ENCODE measurements around the gene TMEM41A.

TMEM41A gene

DNA sequence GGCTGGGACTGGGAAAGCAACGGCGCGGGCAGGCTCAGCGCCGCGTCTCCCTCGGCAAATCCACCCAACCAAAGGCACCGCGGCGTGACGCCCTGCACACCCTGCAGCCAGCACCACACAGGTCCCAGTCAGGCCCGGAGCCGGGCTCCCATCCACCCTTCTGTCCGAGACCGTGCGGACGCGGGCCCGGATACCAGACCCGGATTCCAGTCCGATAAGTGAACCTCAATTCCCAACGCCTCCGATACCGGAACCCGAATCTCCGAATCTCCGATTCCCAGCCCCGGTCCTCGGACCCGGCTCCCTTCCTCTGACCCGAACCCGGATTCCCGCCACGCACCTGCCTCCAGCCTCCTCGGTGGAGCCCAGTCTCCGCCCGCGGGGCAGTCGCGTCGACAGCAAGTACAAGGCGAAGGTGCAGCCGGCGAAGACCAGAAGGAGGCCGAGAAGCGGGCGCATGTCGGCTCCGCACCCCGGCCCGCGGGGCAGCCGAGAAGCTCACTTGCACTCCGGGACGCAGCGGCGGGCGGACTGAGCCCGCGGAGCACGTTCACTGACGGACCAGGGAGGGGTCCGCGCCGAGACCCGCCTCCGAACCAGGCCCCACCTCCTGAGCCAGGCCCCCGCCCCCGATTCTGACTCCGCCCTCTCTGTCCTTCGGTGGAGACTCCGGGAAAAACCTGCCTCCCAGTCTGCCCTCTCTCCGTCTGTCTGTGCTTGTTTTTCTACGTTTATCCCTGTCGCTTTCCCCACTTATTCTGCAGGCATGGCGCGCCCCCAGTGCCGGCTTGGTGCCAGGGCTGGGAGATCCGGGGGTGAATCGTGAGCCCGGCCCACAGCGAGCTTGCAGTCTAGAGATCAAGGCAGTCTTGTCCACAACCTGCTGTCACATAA lies at the start of gene TMEM41A:
Gene TMEM41A (minus strand): TSS at position 533 of the 894 bp plus-strand sequence. CDS start 74 bp downstream, at position 459.
- Mint-ChIP-seq H3K4me1 (ENCODE audit: low read depth) (peaks cover 28% of the 10 kb centered on the region), H3K9me3 (no peaks in the 10 kb centered on the region), H3K27me3 (no peaks in the 10 kb centered on the region), H3K27ac (peak within 1 kb of the TSS; percentile 91), H3K4me3 (peak within 1 kb of the TSS; percentile 94), H3K36me3 (ENCODE audit: low read depth) (peaks cover 43% of the 10 kb centered on the region)
- DNase-seq: peak; percentile 95

DNA sequence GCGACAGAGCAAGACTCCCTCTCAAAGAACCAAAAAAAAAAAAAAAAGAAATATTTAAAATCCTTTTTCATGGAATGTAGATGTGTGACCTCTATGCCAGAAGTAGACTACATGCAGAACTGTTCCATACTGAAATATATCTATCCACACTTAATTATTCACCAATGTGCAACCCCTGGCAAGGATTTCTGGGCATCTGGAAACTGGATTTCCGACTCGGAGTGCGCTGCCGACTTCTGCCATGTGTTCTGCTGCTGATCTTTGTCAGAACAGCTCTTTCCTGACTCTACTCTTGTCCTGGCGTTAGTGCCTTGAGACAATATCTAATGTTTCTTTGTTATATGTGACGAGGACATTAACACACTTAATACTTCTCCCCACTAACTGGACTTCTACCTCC lies 41.9 kb upstream of the TMEM41A start:
- H3K27me3 Mint-ChIP-seq: peaks cover 3% of the 10 kb centered on the region
- peaks cover 6% of the 10 kb centered on the region for H3K9me3 Mint-ChIP-seq

DNA sequence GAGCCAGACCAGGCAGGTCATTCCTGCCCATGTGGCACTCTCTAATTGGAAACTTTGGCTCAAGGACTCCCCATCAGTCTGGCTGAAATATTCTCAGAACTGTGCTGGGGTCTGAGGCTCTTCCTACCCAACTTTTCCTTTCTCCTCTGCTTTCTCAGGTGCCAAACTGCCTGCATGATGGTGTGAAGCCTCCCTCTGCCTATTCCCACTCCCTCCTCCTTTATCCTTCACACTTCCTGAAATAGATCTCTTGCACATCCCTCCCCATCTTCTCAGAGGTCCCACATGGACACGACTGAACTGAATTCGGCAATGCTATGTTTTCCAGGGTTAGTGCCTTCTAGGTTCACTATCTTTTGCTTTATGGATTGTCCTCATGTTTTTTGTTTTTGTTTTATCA lies 41.1 kb upstream of the TMEM41A start:
- Mint-ChIP-seq H3K4me1 (ENCODE audit: low read depth) (peaks cover 10% of the 10 kb centered on the region), H3K27me3 (peaks cover 3% of the 10 kb centered on the region), H3K9me3 (peaks cover 6% of the 10 kb centered on the region), H3K4me3 (no peak overlapping the region), H3K27ac (no peak overlapping the region), H3K36me3 (ENCODE audit: low read depth) (no peaks in the 10 kb centered on the region)
- DNase-seq: no peak

More for the DNA sequence above, 41.9 kb upstream of the TMEM41A start:
- Mint-ChIP-seq H3K4me1 (ENCODE audit: low read depth) (peaks cover 10% of the 10 kb centered on the region), H3K4me3 (no peak overlapping the region), H3K27ac (no peak overlapping the region), H3K36me3 (ENCODE audit: low read depth) (no peaks in the 10 kb centered on the region)
- no peak for DNase-seq

DNA sequence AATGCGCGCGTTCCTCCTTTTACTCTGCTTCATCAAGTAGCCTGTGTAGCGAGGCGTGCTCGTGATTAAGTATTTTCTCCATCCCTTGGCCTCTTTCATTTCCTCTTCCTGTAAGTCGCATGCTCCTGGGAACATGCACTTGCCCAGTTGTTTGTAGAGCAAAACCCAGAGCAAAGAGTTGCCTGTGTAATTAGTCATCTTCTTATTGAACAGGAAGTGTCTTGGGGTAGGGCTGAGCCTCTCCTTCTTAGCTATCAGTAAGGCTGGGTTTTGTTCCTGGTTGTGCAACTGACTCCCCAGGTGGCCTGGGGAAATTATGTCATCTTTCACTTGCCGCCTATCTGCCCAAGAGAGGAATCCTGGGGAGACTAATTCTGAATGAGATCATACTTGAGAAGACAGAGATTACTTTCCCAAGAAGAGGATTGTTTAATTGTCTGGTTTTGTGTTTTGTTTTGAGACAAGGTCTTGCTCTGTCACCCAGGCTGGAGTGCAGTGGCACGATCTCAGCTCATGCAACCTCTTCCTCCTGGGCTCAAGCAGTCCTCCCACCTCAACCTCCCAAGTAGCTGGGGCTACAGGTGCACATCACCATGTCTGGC lies 38.6 kb upstream of the TMEM41A start:
- peaks cover 6% of the 10 kb centered on the region for H3K9me3 Mint-ChIP-seq
- peak overlapping the region; percentile 91 for H3K27ac Mint-ChIP-seq
- H3K27me3 Mint-ChIP-seq: peaks cover under 1% of the 10 kb centered on the region
- H3K4me1 Mint-ChIP-seq (ENCODE audit: low read depth): peaks cover 10% of the 10 kb centered on the region
- no peaks in the 10 kb centered on the region for H3K36me3 Mint-ChIP-seq (ENCODE audit: low read depth)
- DNase-seq: peak; percentile 38
- peak overlapping the region; percentile 16 for H3K4me3 Mint-ChIP-seq

DNA sequence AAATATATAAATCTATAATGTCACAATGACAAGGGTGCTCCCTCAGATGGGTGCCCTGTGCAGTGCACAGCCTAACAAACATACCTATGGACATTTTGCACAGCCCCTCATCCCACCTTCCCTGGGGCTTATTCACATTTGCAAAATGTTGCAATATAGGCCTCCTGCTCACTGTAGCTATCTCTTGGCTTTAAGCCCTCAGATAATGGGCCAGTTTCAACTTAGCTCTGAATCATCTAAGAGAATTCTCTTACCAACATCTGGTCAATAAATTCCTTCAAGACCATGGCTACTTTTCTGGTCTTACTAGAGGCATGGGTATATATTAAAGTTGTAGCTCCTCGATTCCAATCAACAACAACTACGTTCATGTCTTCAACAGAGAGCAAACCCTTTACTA lies 35.7 kb upstream of the TMEM41A start:
- H3K4me1 Mint-ChIP-seq (ENCODE audit: low read depth): peaks cover 10% of the 10 kb centered on the region
- H3K9me3 Mint-ChIP-seq: peaks cover 6% of the 10 kb centered on the region
- no peaks in the 10 kb centered on the region for H3K36me3 Mint-ChIP-seq (ENCODE audit: low read depth)
- DNase-seq: no peak
- H3K27ac Mint-ChIP-seq: no peak overlapping the region
- no peak overlapping the region for H3K4me3 Mint-ChIP-seq
- no peaks in the 10 kb centered on the region for H3K27me3 Mint-ChIP-seq

DNA sequence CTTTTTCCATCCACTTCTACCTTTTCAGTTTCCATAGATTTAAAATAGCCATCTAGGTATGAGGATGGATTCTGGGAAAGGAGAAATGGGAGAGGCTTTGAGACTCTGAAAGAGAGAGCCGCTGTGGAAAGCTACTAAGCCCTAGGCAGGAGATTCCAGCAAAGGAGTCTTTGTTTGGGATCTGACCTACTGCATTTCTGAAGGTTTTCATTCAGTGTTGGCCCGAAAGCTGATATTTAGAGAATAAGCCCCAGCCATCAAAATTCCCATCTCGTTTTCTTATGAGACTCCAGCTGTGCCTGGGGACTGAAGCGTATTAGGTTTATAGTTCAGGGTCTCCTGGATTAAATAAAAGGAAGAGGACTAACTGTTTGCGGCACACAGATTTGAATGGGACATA lies 34.1 kb upstream of the TMEM41A start:
- Mint-ChIP-seq H3K4me1 (ENCODE audit: low read depth) (peaks cover 10% of the 10 kb centered on the region), H3K27me3 (no peaks in the 10 kb centered on the region), H3K36me3 (ENCODE audit: low read depth) (no peaks in the 10 kb centered on the region), H3K27ac (no peak overlapping the region), H3K9me3 (peaks cover 6% of the 10 kb centered on the region), H3K4me3 (no peak overlapping the region)
- no peak for DNase-seq

DNA sequence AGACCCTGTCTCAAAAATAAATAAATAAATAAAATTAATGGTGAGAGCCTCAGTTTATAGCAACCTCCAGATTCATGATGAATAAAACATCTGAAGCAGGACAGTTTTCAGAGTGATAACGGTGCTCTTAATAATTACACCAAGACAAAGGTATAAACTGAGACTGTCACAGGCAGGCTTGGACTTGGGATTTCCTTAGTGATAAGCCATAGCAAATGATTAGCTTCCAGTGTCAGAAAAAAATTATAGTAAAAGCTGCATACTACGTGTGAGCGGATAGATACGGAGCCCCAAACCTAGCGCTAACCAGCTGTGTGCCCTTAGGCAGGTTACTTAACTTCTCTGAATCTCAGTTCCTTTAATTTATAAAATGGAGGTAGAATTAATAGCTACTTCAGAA lies 32.0 kb upstream of the TMEM41A start:
- peaks cover under 1% of the 10 kb centered on the region for H3K9me3 Mint-ChIP-seq
- peaks cover 6% of the 10 kb centered on the region for H3K27me3 Mint-ChIP-seq
- H3K27ac Mint-ChIP-seq: no peak overlapping the region
- no peak for DNase-seq
- no peaks in the 10 kb centered on the region for H3K4me1 Mint-ChIP-seq (ENCODE audit: low read depth)
- no peak overlapping the region for H3K4me3 Mint-ChIP-seq
- H3K36me3 Mint-ChIP-seq (ENCODE audit: low read depth): no peaks in the 10 kb centered on the region

DNA sequence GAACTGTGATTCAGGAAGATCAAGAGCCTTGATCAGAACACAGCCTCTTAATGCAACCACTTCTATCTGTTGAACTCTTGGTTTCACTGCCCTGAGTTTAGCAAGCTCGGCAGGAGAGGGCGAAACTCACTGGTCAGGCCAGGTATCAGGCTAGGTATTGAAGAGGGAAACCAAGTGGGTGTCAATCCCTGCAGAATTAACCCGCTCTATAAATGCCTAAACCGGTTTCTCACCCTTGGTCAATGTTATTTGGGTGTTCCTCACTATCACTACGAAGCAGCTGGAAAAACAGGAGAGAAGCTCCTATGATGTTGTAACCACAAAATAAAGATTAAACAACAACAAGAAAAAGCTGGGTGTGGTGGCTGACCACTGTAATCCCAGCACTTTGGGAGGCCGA lies 29.7 kb upstream of the TMEM41A start:
- Mint-ChIP-seq H3K36me3 (ENCODE audit: low read depth) (no peaks in the 10 kb centered on the region), H3K4me1 (ENCODE audit: low read depth) (no peaks in the 10 kb centered on the region), H3K4me3 (no peak overlapping the region), H3K27me3 (peaks cover 19% of the 10 kb centered on the region), H3K27ac (no peak overlapping the region), H3K9me3 (no peaks in the 10 kb centered on the region)
- no peak for DNase-seq

DNA sequence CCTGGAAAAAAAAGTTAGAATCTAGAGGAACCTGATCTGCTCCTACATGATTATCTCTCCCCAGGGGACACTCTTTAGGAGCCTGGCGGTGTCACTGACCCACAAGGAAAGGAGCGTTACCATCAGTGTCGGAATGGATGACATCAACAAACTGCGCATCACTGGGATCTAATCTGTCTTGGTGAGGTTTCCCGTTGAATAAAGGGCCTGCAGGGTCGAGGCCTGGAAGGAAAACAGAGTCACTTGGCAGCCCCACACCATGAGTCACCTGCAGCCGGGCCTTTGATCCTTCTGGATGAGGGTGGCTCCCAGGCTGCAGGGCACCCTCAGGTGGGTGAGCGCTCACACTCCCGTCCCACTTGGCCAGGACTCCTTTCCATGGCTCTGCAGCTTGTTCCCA lies 28.5 kb upstream of the TMEM41A start:
- H3K27ac Mint-ChIP-seq: no peak overlapping the region
- H3K27me3 Mint-ChIP-seq: peaks cover 22% of the 10 kb centered on the region
- H3K4me3 Mint-ChIP-seq: no peak overlapping the region
- no peaks in the 10 kb centered on the region for H3K4me1 Mint-ChIP-seq (ENCODE audit: low read depth)
- no peak for DNase-seq
- H3K9me3 Mint-ChIP-seq: no peaks in the 10 kb centered on the region
- H3K36me3 Mint-ChIP-seq (ENCODE audit: low read depth): no peaks in the 10 kb centered on the region

DNA sequence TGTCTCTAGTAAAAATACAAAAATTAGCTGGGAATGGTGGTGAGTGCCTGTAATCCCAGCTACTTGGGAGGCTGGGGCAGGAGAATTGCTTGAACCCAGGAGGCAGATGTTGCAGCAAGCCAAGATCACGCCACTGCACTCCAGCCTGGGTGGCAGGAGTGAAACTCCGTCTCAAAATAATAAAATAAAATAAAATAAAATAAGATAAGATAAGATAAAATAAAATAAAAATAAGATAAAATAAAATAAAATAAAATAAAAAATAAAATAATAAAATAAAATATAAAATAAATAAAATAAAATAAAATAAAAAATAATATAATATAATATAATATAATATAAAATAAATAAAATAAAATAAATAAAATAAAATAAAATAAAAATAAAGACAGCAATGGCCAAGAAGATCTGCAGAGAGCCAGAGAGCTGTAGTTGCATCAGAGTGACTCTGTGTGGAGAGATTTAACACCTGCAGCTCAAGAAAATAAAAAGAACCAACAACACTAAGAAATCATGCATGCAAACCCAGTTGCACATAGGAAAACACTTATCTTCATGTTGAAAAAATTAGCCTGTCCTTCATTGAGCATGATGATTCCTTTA lies 27.6 kb upstream of the TMEM41A start:
- DNase-seq: no peak
- H3K27ac Mint-ChIP-seq: no peak overlapping the region
- no peaks in the 10 kb centered on the region for H3K4me1 Mint-ChIP-seq (ENCODE audit: low read depth)
- no peak overlapping the region for H3K4me3 Mint-ChIP-seq
- peaks cover 25% of the 10 kb centered on the region for H3K27me3 Mint-ChIP-seq
- H3K9me3 Mint-ChIP-seq: no peaks in the 10 kb centered on the region
- no peaks in the 10 kb centered on the region for H3K36me3 Mint-ChIP-seq (ENCODE audit: low read depth)

DNA sequence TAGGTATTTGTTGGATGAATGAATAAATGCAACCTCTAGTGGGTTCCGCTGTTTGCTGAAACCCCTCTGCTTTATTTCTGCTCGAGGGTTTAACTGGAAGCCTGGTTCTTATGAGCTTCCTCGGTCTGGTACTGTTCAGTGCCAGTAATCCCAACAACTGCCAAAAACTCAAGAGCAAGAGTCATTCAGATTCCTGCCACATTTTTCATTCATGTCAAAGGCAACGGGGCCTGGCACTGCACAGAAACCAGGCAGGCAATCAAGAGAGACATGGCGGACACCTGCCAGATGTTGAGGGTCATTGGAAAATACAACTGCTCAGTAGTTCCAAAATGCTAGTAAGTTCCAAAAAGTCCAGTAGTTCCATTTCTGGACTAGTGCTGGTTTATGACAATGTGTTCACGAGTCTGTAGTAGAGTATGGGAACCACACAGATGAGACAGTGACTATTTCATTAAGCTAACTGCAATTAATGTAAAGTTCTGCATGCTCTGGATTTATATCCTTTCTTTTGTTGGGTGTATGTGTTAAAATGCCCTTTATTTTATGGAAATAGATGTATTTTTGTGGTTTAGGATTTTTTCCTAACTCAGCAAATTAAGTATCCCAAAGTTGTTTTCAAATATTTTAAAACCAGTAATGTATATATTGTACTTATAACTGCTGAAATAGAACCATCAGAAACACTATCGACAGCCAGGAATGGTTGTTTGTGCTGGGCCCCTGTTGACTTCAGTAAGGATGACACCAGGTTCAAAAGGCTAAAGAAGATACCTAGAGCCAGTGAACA lies 22.7 kb upstream of the TMEM41A start:
- peaks cover 41% of the 10 kb centered on the region for H3K27me3 Mint-ChIP-seq
- no peak for DNase-seq
- H3K9me3 Mint-ChIP-seq: no peaks in the 10 kb centered on the region
- no peaks in the 10 kb centered on the region for H3K36me3 Mint-ChIP-seq (ENCODE audit: low read depth)
- no peaks in the 10 kb centered on the region for H3K4me1 Mint-ChIP-seq (ENCODE audit: low read depth)
- no peak overlapping the region for H3K27ac Mint-ChIP-seq
- no peak overlapping the region for H3K4me3 Mint-ChIP-seq

DNA sequence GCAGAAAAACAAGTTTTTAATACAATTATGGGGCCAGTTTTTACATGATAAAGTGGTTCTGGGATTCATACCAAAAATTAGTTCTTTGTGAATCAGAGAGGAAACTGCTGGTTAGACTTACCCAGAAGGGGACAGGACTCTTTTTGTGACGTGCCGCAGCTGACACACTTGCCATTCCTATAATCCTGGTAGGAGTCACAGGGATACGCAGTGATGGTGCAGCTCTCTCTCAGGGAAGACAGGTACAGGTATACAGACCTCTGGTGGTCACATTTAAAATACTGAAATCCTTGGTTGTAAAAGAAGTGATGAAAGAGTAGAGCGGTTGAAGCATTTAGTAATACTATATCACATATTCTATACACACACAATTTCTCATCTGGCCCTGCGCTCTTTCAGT lies 20.2 kb upstream of the TMEM41A start:
- Mint-ChIP-seq H3K36me3 (ENCODE audit: low read depth) (no peaks in the 10 kb centered on the region), H3K9me3 (no peaks in the 10 kb centered on the region), H3K27ac (no peak overlapping the region), H3K4me1 (ENCODE audit: low read depth) (no peaks in the 10 kb centered on the region), H3K4me3 (no peak overlapping the region), H3K27me3 (peaks cover 31% of the 10 kb centered on the region)
- DNase-seq: no peak

DNA sequence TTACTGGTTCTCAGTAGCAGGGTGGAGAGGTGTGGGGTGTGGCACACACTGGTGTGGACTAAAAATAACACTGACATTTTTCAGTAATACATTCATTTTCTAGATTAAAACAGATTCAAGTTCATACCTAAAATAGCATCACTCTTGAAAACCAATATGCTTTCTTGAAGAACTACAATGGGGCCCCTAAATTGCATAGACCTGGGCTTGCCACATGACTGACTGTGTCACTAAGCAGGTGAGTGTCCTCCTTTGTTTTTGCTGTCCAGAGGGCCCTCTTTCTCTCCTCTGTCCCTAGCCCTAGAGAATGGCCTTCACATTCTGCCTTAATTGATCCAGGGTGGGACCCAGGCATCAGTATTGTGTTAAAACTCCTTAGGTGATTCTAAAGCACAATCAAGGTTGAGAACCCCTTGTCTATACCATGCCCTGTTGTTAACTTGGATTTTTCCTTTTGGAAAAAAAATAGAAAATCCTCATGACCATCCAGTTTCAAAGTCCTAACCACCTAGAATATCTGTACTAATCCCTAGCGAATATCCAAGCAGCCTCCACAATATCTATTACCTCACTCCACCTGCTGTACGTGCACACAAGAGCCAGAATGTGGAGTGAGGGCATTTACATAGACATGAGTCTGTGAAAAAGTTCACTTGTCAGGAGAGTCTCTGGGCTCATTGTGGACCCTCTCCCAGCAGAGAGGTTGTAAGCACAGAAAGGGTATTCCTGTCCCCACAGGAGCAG lies 18.7 kb upstream of the TMEM41A start:
- no peak for DNase-seq
- no peaks in the 10 kb centered on the region for H3K9me3 Mint-ChIP-seq
- no peaks in the 10 kb centered on the region for H3K36me3 Mint-ChIP-seq (ENCODE audit: low read depth)
- no peak overlapping the region for H3K27ac Mint-ChIP-seq
- no peaks in the 10 kb centered on the region for H3K4me1 Mint-ChIP-seq (ENCODE audit: low read depth)
- H3K4me3 Mint-ChIP-seq: no peak overlapping the region
- peaks cover 23% of the 10 kb centered on the region for H3K27me3 Mint-ChIP-seq

DNA sequence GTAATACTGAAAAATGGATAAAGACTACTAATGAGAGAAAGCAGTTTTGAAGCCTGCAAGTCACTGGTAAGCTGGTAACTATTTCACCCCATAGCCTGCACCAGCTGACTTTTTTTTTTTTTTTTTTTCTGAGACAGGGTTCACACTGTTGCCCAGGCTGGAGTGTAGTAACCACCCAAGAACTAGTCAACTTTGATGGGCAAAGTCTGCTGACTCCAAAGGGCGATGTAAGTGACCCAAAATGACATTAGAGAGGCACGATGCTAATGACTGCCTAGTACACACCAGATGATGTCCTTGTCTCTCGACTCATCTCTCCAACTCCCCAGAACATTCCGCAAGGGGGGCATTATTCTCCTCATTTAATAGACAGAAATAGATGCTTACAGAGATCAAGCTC lies 12.9 kb upstream of the TMEM41A start:
- no peaks in the 10 kb centered on the region for H3K27me3 Mint-ChIP-seq
- no peak overlapping the region for H3K4me3 Mint-ChIP-seq
- H3K36me3 Mint-ChIP-seq (ENCODE audit: low read depth): no peaks in the 10 kb centered on the region
- H3K9me3 Mint-ChIP-seq: no peaks in the 10 kb centered on the region
- no peaks in the 10 kb centered on the region for H3K4me1 Mint-ChIP-seq (ENCODE audit: low read depth)
- DNase-seq: no peak
- H3K27ac Mint-ChIP-seq: no peak overlapping the region
